Measurements from ENCODE around the gene PC.
"Not testable (repeated sequence)": the region's sequence is repeated elsewhere in the genome, so short reads cannot be mapped to it uniquely, and the experiment has no call there.

PC gene

DNA sequence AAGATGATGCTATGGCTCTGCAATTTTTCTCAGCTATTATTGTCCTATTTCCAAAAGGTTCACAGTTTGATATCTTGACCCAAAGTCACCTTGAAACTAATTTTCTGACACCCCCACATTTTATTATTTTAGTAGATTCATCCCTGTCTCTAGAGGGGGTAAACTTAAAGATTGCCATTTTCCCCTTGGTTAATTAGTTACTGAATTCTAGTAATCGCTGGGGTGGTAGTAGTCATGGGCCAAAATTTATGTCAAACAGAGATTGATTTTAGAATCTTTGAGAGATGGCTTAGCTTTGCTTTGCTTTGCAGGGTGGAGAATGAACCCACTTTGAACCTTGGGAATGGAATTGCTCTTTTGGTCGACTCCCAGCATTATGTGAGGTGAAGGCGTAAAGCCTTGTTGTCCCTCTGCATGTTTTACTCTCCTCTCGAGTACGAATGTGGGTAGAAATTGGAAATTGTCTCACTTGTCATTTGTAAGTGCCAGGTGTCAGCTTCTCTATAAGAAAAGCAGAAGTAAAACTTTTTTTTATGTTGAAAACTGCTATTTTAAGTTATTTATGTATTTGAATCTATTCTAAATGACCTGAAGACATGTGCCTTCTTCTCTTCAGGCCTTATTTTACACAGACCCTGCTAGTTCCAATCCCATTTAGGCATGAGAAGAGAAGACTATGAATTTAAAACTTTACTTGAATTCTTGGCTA is 157.3 kb downstream of the PC start:
- no peak overlapping the region for H3K4me3 ChIP-seq (ENCODE audit: control insufficient read depth, low read depth, low read length)
- TF ChIP-seq, protein P1, sequence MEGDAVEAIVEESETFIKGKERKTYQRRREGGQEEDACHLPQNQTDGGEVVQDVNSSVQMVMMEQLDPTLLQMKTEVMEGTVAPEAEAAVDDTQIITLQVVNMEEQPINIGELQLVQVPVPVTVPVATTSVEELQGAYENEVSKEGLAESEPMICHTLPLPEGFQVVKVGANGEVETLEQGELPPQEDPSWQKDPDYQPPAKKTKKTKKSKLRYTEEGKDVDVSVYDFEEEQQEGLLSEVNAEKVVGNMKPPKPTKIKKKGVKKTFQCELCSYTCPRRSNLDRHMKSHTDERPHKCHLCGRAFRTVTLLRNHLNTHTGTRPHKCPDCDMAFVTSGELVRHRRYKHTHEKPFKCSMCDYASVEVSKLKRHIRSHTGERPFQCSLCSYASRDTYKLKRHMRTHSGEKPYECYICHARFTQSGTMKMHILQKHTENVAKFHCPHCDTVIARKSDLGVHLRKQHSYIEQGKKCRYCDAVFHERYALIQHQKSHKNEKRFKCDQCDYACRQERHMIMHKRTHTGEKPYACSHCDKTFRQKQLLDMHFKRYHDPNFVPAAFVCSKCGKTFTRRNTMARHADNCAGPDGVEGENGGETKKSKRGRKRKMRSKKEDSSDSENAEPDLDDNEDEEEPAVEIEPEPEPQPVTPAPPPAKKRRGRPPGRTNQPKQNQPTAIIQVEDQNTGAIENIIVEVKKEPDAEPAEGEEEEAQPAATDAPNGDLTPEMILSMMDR (conservative IDR thresholded peaks at IDR 0.05; ENCODE audit: control insufficient read depth, insufficient read depth, low read depth, low read length) = no peak
- DNase-seq (ENCODE audit: low read depth) = no peak

- not testable (repeated sequence) for DNase-seq (ENCODE audit: low read depth); H3K4me3 ChIP-seq (ENCODE audit: control insufficient read depth, low read depth, low read length)
Measured at GRCh38 chr11:66799815-66800214, 158.4 kb downstream of the PC start.
